ENCODE results near the gene GASK1A. TPM values are rescaled to one million over a fixed set of nuclear protein-coding genes. Genes with fewer than 3 reads are reported as not detected.

The GASK1A gene
- polyA plus RNA-seq, 2 of the 4 experiments (the other 2 are of a cell fraction): not detected

DNA sequence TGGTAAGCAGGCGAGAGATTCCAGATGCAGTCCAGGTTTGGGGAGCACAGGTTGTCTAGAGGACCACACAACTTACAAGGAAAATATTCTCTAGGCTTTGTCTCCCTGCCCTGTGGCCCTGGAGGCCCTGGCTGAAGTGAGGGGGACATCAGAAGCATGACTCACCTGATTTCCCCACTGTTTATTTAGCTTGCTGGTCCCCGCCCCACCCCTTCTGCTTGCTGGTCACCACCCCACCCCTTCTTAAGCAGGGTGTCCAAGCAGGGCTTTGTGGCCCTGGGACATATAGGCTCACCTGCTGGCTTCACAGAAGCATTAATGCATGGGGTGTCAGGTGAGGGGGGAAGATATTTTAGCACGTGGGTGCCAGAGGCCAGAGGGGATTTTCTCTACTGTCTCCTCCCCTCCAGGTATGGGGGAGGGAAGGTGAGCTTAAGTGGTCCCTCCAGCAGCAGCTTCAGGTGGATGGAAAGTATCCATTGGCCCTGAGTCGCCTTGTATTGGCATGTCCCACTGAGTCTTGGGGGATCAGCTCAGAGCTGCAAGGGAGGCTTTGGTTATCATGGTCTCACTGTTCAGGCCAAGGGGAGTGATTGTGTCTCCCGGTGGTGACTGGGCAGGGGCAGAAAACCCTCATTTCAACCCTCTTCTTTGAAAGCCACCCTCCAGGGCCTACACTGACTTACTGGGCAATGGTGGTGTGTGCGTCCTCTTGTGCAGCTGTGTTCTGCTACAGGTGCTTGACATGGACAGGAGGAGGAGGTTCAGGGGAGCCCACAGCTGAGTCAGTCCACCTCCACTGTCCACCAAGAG, 49.8 kb downstream of the GASK1A start:
- POLR2A ChIA-PET: no interaction called here
- DNase-seq (ENCODE audit: low read depth in 1 of 2, low spot score in 1 of 2) (no peak), FAIRE-seq (no peak), ATAC-seq (no peak)
- Histone ChIP-seq H3K4me2 (no peak overlapping the region), H3K27ac (no peak overlapping the region), H3K4me1 (no peaks in the 10 kb centered on the region), H3K9me3 (no peaks in the 10 kb centered on the region), H3K4me3 (no peak overlapping the region)
- CTCF ChIA-PET: no interaction called here
- 62% methylated on average over 4 of the region's 6 CpGs for WGBS (ENCODE audit: missing lambda C conversion rate)
- TF ChIP-seq PHF8 (IDR thresholded peaks at IDR 0.05; ENCODE audit: borderline replicate concordance, low read depth) (no peak), FOXS1 (CRISPR knock-in tag; IDR thresholded peaks at IDR 0.05) (no peak), ZFP36 (IDR thresholded peaks at IDR 0.05; ENCODE audit: borderline replicate concordance, partially characterized antibody) (no peak), RAD21 (conservative IDR thresholded peaks at IDR 0.05 in 1 of 2, IDR thresholded peaks at IDR 0.05 in 1 of 2) (no peak), RARB (CRISPR knock-in tag; IDR thresholded peaks at IDR 0.05) (no peak), CBX8 (IDR thresholded peaks at IDR 0.05) (no peak), ZSCAN20 (CRISPR knock-in tag; IDR thresholded peaks at IDR 0.05) (no peak), HOXB5 (CRISPR knock-in tag; IDR thresholded peaks at IDR 0.05) (no peak), JUN (IDR thresholded peaks at IDR 0.05) (no peak), RNF2 (IDR thresholded peaks at IDR 0.05; ENCODE audit: borderline replicate concordance, low read depth) (no peak), CHD4 (IDR thresholded peaks at IDR 0.05; ENCODE audit: borderline replicate concordance) (no peak), CBX2 (IDR thresholded peaks at IDR 0.05; ENCODE audit: borderline replicate concordance, low read depth) (no peak), ESRRA (IDR thresholded peaks at IDR 0.05; ENCODE audit: borderline replicate concordance, low read length) (no peak), JUNB (IDR thresholded peaks at IDR 0.05) (no peak), HEYL (CRISPR knock-in tag; IDR thresholded peaks at IDR 0.05) (no peak)
- TF ChIP-seq, protein P1, sequence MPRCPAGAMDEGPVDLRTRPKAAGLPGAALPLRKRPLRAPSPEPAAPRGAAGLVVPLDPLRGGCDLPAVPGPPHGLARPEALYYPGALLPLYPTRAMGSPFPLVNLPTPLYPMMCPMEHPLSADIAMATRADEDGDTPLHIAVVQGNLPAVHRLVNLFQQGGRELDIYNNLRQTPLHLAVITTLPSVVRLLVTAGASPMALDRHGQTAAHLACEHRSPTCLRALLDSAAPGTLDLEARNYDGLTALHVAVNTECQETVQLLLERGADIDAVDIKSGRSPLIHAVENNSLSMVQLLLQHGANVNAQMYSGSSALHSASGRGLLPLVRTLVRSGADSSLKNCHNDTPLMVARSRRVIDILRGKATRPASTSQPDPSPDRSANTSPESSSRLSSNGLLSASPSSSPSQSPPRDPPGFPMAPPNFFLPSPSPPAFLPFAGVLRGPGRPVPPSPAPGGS (IDR thresholded peaks at IDR 0.05): no peak
- TF ChIP-seq, protein P2, sequence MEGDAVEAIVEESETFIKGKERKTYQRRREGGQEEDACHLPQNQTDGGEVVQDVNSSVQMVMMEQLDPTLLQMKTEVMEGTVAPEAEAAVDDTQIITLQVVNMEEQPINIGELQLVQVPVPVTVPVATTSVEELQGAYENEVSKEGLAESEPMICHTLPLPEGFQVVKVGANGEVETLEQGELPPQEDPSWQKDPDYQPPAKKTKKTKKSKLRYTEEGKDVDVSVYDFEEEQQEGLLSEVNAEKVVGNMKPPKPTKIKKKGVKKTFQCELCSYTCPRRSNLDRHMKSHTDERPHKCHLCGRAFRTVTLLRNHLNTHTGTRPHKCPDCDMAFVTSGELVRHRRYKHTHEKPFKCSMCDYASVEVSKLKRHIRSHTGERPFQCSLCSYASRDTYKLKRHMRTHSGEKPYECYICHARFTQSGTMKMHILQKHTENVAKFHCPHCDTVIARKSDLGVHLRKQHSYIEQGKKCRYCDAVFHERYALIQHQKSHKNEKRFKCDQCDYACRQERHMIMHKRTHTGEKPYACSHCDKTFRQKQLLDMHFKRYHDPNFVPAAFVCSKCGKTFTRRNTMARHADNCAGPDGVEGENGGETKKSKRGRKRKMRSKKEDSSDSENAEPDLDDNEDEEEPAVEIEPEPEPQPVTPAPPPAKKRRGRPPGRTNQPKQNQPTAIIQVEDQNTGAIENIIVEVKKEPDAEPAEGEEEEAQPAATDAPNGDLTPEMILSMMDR (IDR thresholded peaks at IDR 0.05): no peak

DNA sequence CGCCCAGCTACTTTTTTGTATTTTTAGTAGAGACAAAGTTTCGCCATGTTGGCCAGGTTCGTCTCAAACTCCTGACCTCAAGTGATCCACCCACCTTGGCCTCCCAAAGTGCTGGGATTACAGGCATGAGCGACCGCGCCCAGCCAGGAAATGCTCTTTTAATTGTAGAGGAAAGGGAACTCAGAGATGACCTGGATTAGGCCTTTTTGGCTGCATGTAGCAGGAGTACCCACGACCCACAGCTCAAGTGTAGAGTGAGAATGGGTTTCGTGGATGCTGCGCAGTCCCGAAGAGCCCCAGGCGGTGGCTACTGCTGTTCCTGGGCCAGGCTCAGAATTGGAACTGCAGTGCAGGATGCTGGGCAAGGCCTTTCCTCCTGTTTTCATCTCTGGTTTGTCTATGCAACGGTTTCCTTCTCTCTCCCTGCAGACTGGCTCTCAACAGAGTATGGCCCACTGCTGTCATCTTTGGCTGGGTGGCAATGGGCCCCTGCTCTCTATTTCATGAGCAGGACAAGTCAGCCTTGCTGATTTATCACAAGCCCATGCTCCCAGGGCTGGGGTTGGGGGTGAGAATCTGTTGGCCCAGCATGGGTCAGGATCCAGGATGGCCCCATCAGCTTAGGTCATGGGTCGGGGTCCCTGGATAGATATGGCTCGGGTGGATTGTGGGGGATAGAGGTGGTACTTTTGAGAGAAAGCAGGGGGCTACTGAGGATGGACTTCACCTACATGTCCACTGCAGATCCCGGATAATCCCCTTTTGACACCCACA, 51.2 kb downstream of the GASK1A start:
- FAIRE-seq: no peak
- Histone ChIP-seq H3K27ac (no peak overlapping the region), H3K9me3 (no peaks in the 10 kb centered on the region), H3K4me1 (no peaks in the 10 kb centered on the region), H3K4me3 (no peak overlapping the region), H3K4me2 (no peak overlapping the region)
- no peak for ATAC-seq
- POLR2A ChIA-PET: no interaction called here
- CTCF ChIA-PET: no interaction called here
- WGBS (ENCODE audit: missing lambda C conversion rate): 51% methylated on average over 12 of the region's 15 CpGs
- no peak for DNase-seq (ENCODE audit: low read depth in 1 of 2, low spot score in 1 of 2)
- TF ChIP-seq RARB (CRISPR knock-in tag; IDR thresholded peaks at IDR 0.05): no peak
- TF ChIP-seq, protein P3, sequence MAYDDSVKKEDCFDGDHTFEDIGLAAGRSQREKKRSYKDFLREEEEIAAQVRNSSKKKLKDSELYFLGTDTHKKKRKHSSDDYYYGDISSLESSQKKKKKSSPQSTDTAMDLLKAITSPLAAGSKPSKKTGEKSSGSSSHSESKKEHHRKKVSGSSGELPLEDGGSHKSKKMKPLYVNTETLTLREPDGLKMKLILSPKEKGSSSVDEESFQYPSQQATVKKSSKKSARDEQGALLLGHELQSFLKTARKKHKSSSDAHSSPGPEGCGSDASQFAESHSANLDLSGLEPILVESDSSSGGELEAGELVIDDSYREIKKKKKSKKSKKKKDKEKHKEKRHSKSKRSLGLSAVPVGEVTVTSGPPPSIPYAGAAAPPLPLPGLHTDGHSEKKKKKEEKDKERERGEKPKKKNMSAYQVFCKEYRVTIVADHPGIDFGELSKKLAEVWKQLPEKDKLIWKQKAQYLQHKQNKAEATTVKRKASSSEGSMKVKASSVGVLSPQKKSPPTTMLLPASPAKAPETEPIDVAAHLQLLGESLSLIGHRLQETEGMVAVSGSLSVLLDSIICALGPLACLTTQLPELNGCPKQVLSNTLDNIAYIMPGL (CRISPR knock-in tag; IDR thresholded peaks at IDR 0.05; ENCODE audit: borderline replicate concordance): no peak
- TF ChIP-seq NR3C1 (IDR thresholded peaks at IDR 0.05): no peak
- TF ChIP-seq, protein P4, sequence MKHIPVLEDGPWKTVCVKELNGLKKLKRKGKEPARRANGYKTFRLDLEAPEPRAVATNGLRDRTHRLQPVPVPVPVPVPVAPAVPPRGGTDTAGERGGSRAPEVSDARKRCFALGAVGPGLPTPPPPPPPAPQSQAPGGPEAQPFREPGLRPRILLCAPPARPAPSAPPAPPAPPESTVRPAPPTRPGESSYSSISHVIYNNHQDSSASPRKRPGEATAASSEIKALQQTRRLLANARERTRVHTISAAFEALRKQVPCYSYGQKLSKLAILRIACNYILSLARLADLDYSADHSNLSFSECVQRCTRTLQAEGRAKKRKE (CRISPR knock-in tag; IDR thresholded peaks at IDR 0.05; ENCODE audit: low read depth): no peak
- TF ChIP-seq EHMT2 (IDR thresholded peaks at IDR 0.05; ENCODE audit: low read depth): no peak
- no peak for TF ChIP-seq ZC3H11A (IDR thresholded peaks at IDR 0.05)
- TF ChIP-seq, protein P2 (IDR thresholded peaks at IDR 0.05): no peak
- no peak for TF ChIP-seq FOXS1 (CRISPR knock-in tag; IDR thresholded peaks at IDR 0.05)
- no peak for TF ChIP-seq HOXB5 (CRISPR knock-in tag; IDR thresholded peaks at IDR 0.05)
- no peak for TF ChIP-seq POLR2AphosphoS2 (conservative IDR thresholded peaks at IDR 0.05; ENCODE audit: low read length)
- TF ChIP-seq JUNB (IDR thresholded peaks at IDR 0.05): no peak
- TF ChIP-seq TFCP2L1 (CRISPR knock-in tag; IDR thresholded peaks at IDR 0.05): no peak
- no peak for TF ChIP-seq MAFK (IDR thresholded peaks at IDR 0.05; ENCODE audit: partially characterized antibody)
- TF ChIP-seq FOSL2 (IDR thresholded peaks at IDR 0.05): no peak
- no peak for TF ChIP-seq FOSL2 (CRISPR knock-in tag; IDR thresholded peaks at IDR 0.05)
- TF ChIP-seq BHLHE40 (IDR thresholded peaks at IDR 0.05; ENCODE audit: low read depth, low read length): no peak

Measured in A549 (cell line).